Endothelial cell of umbilical vein (primary cell): ENCODE results near the gene ZNF528. TPM values are rescaled to one million over a fixed set of nuclear protein-coding genes. Genes with fewer than 3 reads are reported as not detected.

Experiments used
- BruUV-seq: library from RNA; stranded (reverse); fragments of 400-500 nt; replicated peaks from 2 replicates; lab custom pipeline; 2021; lab: Mats Ljungman, UMichigan
- CTCF ChIA-PET: fragments of 300-600, 350-600 bp; sonication (Branson Sonifier 250); formaldehyde crosslinking; loops from one replicate; lab custom pipeline; 2021; ENCODE audit warnings: antibody characterized with exemption, inconsistent platforms; lab: Charles Lee
- POLR2A ChIA-PET: fragments of 300-600, 350-600 bp; sonication (Branson Sonifier 250); formaldehyde crosslinking; loops from one replicate; lab custom pipeline; 2021; ENCODE audit warnings: antibody characterized with exemption, inconsistent platforms; lab: Charles Lee
- DNase-seq: peaks from one replicate; pipeline ENCODE4 v3.0.0-alpha.2; 2011; ENCODE audit warnings: low read depth, low spot score
- FAIRE-seq: peaks from 2 replicates; lab custom pipeline; 2011; peaks lifted over from hg19 to GRCh38; lab: Jason Lieb, UNC
- H2AFZ ChIP-seq: 2 replicates; pipeline ENCODE4 v1.6.0; 2012; ENCODE audit warnings: low read depth, low read length, control low read depth, inconsistent platforms
- H3K27ac ChIP-seq: 2 replicates; pipeline ENCODE4 v1.5.1; 2011; ENCODE audit warnings: low read depth, mild to moderate bottlenecking, control low read depth, low read length, moderate library complexity; ENCODE audit not compliant: insufficient read depth
- H3K27me3 ChIP-seq, 2 experiments: 2 replicates each; pipeline versions ENCODE4 v1.6.0 to v1.6.1; 2011; ENCODE audit warnings: low read length in 2 of 2, mixed read lengths in 1 of 2; ENCODE audit not compliant: control insufficient read depth in 2 of 2, insufficient read depth in 2 of 2
- H3K36me3 ChIP-seq, 2 experiments: 2 replicates in 1 of 2; 3 replicates in 1 of 2; pipeline ENCODE4 v1.5.1; 2011; ENCODE audit warnings: low read length in 2 of 2, mild to moderate bottlenecking in 1 of 2, moderate library complexity in 1 of 2; ENCODE audit not compliant: control insufficient read depth in 2 of 2, insufficient read depth in 2 of 2; ENCODE audit errors: extremely low read depth in 1 of 2
- H3K4me1 ChIP-seq: 3 replicates; pipeline ENCODE4 v1.5.1; 2011; ENCODE audit warnings: mild to moderate bottlenecking, low read length; ENCODE audit not compliant: control insufficient read depth, insufficient read depth; ENCODE audit errors: extremely low read depth
- H3K4me2 ChIP-seq: 2 replicates; pipeline ENCODE4 v1.6.1; 2011; ENCODE audit warnings: low read length, control low read depth, mixed read lengths; ENCODE audit not compliant: insufficient read depth
- H3K4me3 ChIP-seq, 3 experiments: fragments of 200-600 bp in 1 of 3; sonication (generic), shearing (Covaris generic) in 1 of 3; replicated peaks in 1 of 3; 2 replicates each; pipeline ENCODE4 v1.5.1; 2011 to 2016; ENCODE audit warnings: control low read depth in 3 of 3, low read length in 3 of 3, mild to moderate bottlenecking in 2 of 3, inconsistent platforms in 1 of 3, low read depth in 1 of 3, moderate library complexity in 1 of 3; ENCODE audit not compliant: insufficient read depth in 1 of 3
- H3K79me2 ChIP-seq: 2 replicates; pipeline ENCODE4 v1.6.0; 2012; ENCODE audit warnings: low read length, inconsistent platforms; ENCODE audit not compliant: control insufficient read depth, insufficient read depth
- H3K9ac ChIP-seq: replicated peaks from 2 replicates; pipeline ENCODE3; 2011; ENCODE audit warnings: low read length, control low read depth; ENCODE audit not compliant: insufficient read depth; ENCODE audit errors: extremely low read depth
- H3K9me1 ChIP-seq: replicated peaks from 3 replicates; pipeline ENCODE4 v1.6.0; 2011; ENCODE audit warnings: mild to moderate bottlenecking, low read length; ENCODE audit not compliant: control insufficient read depth, insufficient read depth; ENCODE audit errors: extremely low read depth
- H3K9me3 ChIP-seq: replicated peaks from 2 replicates; pipeline ENCODE4 v1.5.1; 2012; ENCODE audit warnings: low read length, inconsistent platforms; ENCODE audit not compliant: control insufficient read depth, insufficient read depth
- H4K20me1 ChIP-seq: replicated peaks from 2 replicates; pipeline ENCODE3; 2011; ENCODE audit warnings: mild to moderate bottlenecking, low read length; ENCODE audit not compliant: control insufficient read depth, insufficient read depth; ENCODE audit errors: extremely low read depth
- FOS ChIP-seq: IDR thresholded peaks from 2 replicates; pipeline ENCODE4 v1.6.1; 2011; ENCODE audit warnings: mild to moderate bottlenecking, low read length, moderate library complexity, borderline replicate concordance; ENCODE audit not compliant: insufficient read depth
- GATA2 ChIP-seq: IDR thresholded peaks from 2 replicates; pipeline ENCODE4 v1.7.0; 2011; ENCODE audit warnings: low read depth, mild to moderate bottlenecking, moderate library complexity, mixed read lengths, low read length; ENCODE audit not compliant: insufficient read length, insufficient read depth
- JUN ChIP-seq: IDR thresholded peaks from 2 replicates; pipeline ENCODE4 v1.6.1; 2011; ENCODE audit warnings: borderline replicate concordance, low read depth; ENCODE audit not compliant: insufficient read length, insufficient read depth
- MAX ChIP-seq: IDR thresholded peaks from 2 replicates; pipeline ENCODE4 v1.6.1; 2011; ENCODE audit not compliant: insufficient read depth, insufficient read length
- MYC ChIP-seq: IDR thresholded peaks from one replicate; pipeline ENCODE4 v1.6.1; 2011; ENCODE audit warnings: mild to moderate bottlenecking, low read depth, low read length
- POLR2A ChIP-seq: IDR thresholded peaks from 2 replicates; pipeline ENCODE4 v1.6.1; 2012; ENCODE audit warnings: low read depth, mild to moderate bottlenecking, control low read depth, low read length
- POLR2AphosphoS5 ChIP-seq: IDR thresholded peaks from 2 replicates; pipeline ENCODE4 v1.6.1; 2012; ENCODE audit warnings: low read depth, mild to moderate bottlenecking, control low read depth, low read length, moderate library complexity; ENCODE audit not compliant: insufficient read depth
- dilution Hi-C: fragments of 300-500 bp; cut with MboI; formaldehyde crosslinking; loops from one replicate; pipeline ENCODE4 v1.15.0; 2019; ENCODE audit warnings: low sequenced_read_pairs; ENCODE audit not compliant: extremely low pct_ligation_motif_present
- intact Hi-C: fragments of 100-400 bp; cut with micrococcal nuclease; formaldehyde crosslinking; loops from one replicate; pipeline ENCODE4 v1.10.0; 2022
- polyA plus RNA-seq, 4 experiments: library from polyadenylated mRNA; depleted of rRNA in 3 of 4; stranded (reverse) in 3 of 4; unstranded in 1 of 4; fragments of >200 nt; gene quantifications; 2 replicates each; pipeline versions ENCODE4 v1.2.1 to v1.2.3, GENCODE V29; 2011 to 2012; ENCODE audit warnings: missing spikeins in 1 of 4
- total RNA-seq: library from RNA; stranded (reverse); gene quantifications from 2 replicates; pipeline ENCODE4 v1.2.3, GENCODE V29; 2021
- TF ChIP-seq, protein P1 (sequence below), 2 donors: IDR thresholded peaks; 1 replicate in 1 of 2; 2 replicates in 1 of 2; pipeline ENCODE4 v1.5.1; 2011; ENCODE audit warnings: low read length in 2 of 2, mild to moderate bottlenecking in 2 of 2, moderate library complexity in 2 of 2, control low read depth in 1 of 2, inconsistent platforms in 1 of 2, low read depth in 1 of 2; ENCODE audit not compliant: insufficient read depth in 1 of 2; ENCODE audit errors: extremely low read depth in 1 of 2

Gene ZNF528
- total and polyA plus RNA-seq, 2 donors (not counting 3 experiments of a cell fraction or from before 2014, with no cell fraction given): 6.2 to 16.1 TPM

- CTCF ChIA-PET: no interaction called here
- dilution Hi-C loops: no loop called here
Observed at GRCh38 chr19:52442179-52442578, 44.5 kb downstream of the ZNF528 start.

More at GRCh38 chr19:52442179-52442578, 44.5 kb downstream of the ZNF528 start:
- Histone ChIP-seq H3K79me2 (no peaks in the 10 kb centered on the region), H3K4me1 (no peaks in the 10 kb centered on the region), H3K4me3 (no peak overlapping the region), H3K27ac (no peak overlapping the region), H3K9ac (no peak overlapping the region), H3K27me3 (no peaks in the 10 kb centered on the region), H3K4me2 (no peak overlapping the region), H3K9me1 (no peaks in the 10 kb centered on the region), H4K20me1 (no peaks in the 10 kb centered on the region), H3K9me3 (no peaks in the 10 kb centered on the region), H2AFZ (no peak overlapping the region), H3K36me3 (no peaks in the 10 kb centered on the region)
- no TSS peak for BruUV-seq
- POLR2A ChIA-PET: no interaction called here
- intact Hi-C loops: no loop called here
- FAIRE-seq (no peak), DNase-seq (no peak)
- TF ChIP-seq JUN (no peak), POLR2A (no peak), MYC (no peak), GATA2 (no peak), MAX (no peak), FOS (no peak), POLR2AphosphoS5 (no peak)
- TF ChIP-seq, protein P1, sequence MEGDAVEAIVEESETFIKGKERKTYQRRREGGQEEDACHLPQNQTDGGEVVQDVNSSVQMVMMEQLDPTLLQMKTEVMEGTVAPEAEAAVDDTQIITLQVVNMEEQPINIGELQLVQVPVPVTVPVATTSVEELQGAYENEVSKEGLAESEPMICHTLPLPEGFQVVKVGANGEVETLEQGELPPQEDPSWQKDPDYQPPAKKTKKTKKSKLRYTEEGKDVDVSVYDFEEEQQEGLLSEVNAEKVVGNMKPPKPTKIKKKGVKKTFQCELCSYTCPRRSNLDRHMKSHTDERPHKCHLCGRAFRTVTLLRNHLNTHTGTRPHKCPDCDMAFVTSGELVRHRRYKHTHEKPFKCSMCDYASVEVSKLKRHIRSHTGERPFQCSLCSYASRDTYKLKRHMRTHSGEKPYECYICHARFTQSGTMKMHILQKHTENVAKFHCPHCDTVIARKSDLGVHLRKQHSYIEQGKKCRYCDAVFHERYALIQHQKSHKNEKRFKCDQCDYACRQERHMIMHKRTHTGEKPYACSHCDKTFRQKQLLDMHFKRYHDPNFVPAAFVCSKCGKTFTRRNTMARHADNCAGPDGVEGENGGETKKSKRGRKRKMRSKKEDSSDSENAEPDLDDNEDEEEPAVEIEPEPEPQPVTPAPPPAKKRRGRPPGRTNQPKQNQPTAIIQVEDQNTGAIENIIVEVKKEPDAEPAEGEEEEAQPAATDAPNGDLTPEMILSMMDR (IDR thresholded peaks at IDR 0.05; ENCODE audit: extremely low read depth in 1 of 2, insufficient read depth in 1 of 2, low read depth in 1 of 2, low read length in 2 of 2): no peak
